ENCODE results near the gene CENPF. TPM values are rescaled to one million over a fixed set of nuclear protein-coding genes. Genes with fewer than 3 reads are reported as not detected.
A peak's percentile ranks its signal among the peaks of the same experiment; 100 is the strongest.

Gene CENPF
- total and polyA plus RNA-seq, 2 of the 13 experiments (the other 11 are each of a cell fraction or from before 2014, with no cell fraction given): 14.7 to 84.9 TPM

DNA sequence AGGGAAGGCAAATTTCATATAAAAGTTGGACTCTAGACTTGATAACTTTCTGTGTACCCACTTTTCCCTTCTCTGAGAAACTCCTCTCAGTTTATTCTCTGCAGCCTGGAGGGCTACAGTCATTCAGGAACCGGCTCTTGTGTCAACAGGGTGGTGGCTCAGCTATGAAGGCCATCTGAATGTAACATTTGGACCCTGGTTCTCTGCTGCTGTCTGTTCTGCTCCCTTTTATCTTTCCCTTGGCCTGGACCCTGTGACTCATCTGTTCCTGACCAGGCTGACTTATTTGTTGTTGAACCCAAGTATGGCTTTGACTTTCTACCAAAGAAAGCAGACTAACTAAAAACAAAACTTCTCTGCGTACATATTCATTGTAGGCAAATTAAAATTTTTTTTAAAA lies 75.4 kb downstream of the CENPF start (continued):
- TF ChIP-seq, protein P1, sequence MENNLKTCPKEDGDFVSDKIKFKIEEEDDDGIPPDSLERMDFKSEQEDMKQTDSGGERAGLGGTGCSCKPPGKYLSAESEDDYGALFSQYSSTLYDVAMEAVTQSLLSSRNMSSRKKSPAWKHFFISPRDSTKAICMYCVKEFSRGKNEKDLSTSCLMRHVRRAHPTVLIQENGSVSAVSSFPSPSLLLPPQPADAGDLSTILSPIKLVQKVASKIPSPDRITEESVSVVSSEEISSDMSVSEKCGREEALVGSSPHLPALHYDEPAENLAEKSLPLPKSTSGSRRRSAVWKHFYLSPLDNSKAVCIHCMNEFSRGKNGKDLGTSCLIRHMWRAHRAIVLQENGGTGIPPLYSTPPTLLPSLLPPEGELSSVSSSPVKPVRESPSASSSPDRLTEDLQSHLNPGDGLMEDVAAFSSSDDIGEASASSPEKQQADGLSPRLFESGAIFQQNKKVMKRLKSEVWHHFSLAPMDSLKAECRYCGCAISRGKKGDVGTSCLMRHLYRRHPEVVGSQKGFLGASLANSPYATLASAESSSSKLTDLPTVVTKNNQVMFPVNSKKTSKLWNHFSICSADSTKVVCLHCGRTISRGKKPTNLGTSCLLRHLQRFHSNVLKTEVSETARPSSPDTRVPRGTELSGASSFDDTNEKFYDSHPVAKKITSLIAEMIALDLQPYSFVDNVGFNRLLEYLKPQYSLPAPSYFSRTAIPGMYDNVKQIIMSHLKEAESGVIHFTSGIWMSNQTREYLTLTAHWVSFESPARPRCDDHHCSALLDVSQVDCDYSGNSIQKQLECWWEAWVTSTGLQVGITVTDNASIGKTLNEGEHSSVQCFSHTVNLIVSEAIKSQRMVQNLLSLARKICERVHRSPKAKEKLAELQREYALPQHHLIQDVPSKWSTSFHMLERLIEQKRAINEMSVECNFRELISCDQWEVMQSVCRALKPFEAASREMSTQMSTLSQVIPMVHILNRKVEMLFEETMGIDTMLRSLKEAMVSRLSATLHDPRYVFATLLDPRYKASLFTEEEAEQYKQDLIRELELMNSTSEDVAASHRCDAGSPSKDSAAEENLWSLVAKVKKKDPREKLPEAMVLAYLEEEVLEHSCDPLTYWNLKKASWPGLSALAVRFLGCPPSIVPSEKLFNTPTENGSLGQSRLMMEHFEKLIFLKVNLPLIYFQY (CRISPR knock-in tag; IDR thresholded peaks at IDR 0.05; ENCODE audit: borderline replicate concordance): peak; percentile 67; the same call in 1 of the 2 replicates
- TF ChIP-seq GABPB1 (CRISPR knock-in tag; IDR thresholded peaks at IDR 0.05): peak; percentile 13; the same call in 1 of the 2 replicates
- no peak for TF ChIP-seq ZNF34 (CRISPR knock-in tag; IDR thresholded peaks at IDR 0.05; ENCODE audit: borderline replicate concordance)
- TF ChIP-seq, protein P2, sequence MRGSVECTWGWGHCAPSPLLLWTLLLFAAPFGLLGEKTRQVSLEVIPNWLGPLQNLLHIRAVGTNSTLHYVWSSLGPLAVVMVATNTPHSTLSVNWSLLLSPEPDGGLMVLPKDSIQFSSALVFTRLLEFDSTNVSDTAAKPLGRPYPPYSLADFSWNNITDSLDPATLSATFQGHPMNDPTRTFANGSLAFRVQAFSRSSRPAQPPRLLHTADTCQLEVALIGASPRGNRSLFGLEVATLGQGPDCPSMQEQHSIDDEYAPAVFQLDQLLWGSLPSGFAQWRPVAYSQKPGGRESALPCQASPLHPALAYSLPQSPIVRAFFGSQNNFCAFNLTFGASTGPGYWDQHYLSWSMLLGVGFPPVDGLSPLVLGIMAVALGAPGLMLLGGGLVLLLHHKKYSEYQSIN (CRISPR knock-in tag; IDR thresholded peaks at IDR 0.05; ENCODE audit: borderline replicate concordance): no peak
- TF ChIP-seq, protein P3, sequence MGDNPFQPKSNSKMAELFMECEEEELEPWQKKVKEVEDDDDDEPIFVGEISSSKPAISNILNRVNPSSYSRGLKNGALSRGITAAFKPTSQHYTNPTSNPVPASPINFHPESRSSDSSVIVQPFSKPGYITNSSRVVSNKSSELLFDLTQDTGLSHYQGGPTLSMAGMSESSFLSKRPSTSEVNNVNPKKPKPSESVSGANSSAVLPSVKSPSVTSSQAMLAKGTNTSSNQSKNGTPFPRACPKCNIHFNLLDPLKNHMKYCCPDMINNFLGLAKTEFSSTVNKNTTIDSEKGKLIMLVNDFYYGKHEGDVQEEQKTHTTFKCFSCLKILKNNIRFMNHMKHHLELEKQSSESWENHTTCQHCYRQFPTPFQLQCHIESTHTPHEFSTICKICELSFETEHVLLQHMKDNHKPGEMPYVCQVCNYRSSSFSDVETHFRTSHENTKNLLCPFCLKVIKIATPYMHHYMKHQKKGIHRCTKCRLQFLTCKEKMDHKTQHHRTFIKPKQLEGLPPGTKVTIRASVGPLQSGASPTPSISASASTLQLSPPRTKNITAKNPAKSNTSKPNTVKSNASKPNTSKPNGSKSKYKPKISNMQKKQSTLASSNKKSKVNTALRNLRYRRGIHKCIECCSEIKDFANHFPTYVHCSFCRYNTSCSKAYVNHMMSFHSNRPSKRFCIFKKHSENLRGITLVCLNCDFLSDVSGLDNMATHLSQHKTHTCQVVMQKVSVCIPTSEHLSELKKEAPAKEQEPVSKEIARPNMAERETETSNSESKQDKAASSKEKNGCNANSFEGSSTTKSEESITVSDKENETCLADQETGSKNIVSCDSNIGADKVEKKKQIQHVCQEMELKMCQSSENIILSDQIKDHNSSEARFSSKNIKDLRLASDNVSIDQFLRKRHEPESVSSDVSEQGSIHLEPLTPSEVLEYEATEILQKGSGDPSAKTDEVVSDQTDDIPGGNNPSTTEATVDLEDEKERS (CRISPR knock-in tag; IDR thresholded peaks at IDR 0.05): peak; percentile 94; the same call in 1 of the 2 replicates
- TF ChIP-seq TCF7 (IDR thresholded peaks at IDR 0.05; ENCODE audit: low read depth): peak; percentile 93
- TF ChIP-seq ZNF569 (CRISPR knock-in tag; IDR thresholded peaks at IDR 0.05; ENCODE audit: borderline replicate concordance): no peak
- TF ChIP-seq ETV5 (CRISPR knock-in tag; IDR thresholded peaks at IDR 0.05; ENCODE audit: borderline replicate concordance): peak; percentile 83; the same call in 1 of the 2 replicates
- TF ChIP-seq ZNF460 (CRISPR knock-in tag; IDR thresholded peaks at IDR 0.05; ENCODE audit: borderline replicate concordance): no peak; the same call in 1 of the 2 replicates
- TF ChIP-seq, protein P4, sequence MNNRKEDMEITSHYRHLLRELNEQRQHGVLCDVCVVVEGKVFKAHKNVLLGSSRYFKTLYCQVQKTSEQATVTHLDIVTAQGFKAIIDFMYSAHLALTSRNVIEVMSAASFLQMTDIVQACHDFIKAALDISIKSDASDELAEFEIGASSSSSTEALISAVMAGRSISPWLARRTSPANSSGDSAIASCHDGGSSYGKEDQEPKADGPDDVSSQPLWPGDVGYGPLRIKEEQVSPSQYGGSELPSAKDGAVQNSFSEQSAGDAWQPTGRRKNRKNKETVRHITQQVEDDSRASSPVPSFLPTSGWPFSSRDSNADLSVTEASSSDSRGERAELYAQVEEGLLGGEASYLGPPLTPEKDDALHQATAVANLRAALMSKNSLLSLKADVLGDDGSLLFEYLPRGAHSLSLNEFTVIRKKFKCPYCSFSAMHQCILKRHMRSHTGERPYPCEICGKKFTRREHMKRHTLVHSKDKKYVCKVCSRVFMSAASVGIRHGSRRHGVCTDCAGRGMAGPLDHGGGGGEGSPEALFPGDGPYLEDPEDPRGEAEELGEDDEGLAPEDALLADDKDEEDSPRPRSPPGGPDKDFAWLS (CRISPR knock-in tag; IDR thresholded peaks at IDR 0.05; ENCODE audit: borderline replicate concordance): no peak
- TF ChIP-seq ZNF792 (CRISPR knock-in tag; IDR thresholded peaks at IDR 0.05): peak; percentile 70; the same call in 1 of the 2 replicates
- TF ChIP-seq TCF12 (IDR thresholded peaks at IDR 0.05): no peak
- TF ChIP-seq TCF12 (CRISPR knock-in tag; IDR thresholded peaks at IDR 0.05): no peak
- peak; percentile 52; the same call in 1 of the 2 replicates for TF ChIP-seq CEBPG (CRISPR knock-in tag; IDR thresholded peaks at IDR 0.05)
